CD4-positive, alpha-beta T cell treated with Interleukin-17A for 4 hours (primary cell): ENCODE results near the gene PTER.

ENCODE experiments used
- DNase-seq: peaks from one replicate; pipeline ENCODE4 v3.0.0-alpha.2; 2020; ENCODE audit warnings: mixed read lengths

The PTER gene

GRCh38 chr10:16545116-16545736 lies 108.4 kb downstream of the PTER start:
- DNase-seq, result no peak

DNA sequence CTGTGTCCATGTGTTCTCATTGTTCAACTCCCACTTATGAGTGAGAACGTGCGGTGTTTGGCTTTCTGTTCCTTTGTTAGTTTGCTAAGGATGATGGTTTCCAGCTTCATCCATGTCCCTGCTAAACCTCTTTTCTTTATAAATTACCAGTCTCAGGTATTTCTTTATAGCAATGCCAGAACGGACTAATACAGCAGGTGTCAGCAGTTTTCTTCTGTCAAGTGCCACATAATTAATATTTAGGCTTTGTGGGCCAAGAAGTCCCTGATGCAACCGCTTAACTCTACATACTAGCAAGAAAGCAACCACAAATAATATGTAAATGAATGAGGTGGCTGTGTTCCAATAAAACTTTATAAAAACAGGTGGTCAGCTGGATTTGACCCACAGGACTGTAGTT lies 111.2 kb downstream of the PTER start:
- DNase-seq, result no peak

DNA sequence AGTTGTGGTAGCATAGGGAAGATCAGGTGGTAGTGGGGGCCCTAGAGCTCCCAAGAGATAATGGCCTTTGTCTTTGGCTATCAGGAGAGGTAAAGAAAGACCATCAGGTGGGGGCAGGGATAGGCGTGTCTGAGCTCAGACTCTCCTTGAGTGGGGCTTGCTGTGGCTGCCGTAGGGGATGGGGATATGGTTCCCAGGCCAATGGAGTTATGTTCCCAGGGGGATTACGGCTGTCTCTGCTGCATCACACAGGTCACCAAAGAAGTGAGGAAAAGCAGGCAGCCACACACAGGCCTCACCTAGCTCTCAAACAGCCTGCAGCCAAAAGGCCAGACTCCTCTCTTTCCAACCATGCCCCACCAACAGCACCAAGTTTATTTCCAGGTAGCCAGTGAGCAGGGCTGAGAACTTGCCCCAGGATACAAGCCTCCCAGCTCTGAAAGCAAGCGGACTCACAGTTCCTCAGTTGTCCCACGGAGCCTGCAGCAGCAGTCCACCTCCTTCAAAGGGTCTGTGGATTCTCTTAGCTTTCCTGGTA lies 122.5 kb downstream of the PTER start:
- DNase-seq, result no peak

- no peak for DNase-seq
Measured at GRCh38 chr10:16562891-16563290, 126.1 kb downstream of the PTER start.
